ENCODE results near the gene OCA2.
"Not testable (repeated sequence)": the region's sequence is repeated elsewhere in the genome, so short reads cannot be mapped to it uniquely, and the experiment has no call there.

- TF ChIP-seq, protein P1, sequence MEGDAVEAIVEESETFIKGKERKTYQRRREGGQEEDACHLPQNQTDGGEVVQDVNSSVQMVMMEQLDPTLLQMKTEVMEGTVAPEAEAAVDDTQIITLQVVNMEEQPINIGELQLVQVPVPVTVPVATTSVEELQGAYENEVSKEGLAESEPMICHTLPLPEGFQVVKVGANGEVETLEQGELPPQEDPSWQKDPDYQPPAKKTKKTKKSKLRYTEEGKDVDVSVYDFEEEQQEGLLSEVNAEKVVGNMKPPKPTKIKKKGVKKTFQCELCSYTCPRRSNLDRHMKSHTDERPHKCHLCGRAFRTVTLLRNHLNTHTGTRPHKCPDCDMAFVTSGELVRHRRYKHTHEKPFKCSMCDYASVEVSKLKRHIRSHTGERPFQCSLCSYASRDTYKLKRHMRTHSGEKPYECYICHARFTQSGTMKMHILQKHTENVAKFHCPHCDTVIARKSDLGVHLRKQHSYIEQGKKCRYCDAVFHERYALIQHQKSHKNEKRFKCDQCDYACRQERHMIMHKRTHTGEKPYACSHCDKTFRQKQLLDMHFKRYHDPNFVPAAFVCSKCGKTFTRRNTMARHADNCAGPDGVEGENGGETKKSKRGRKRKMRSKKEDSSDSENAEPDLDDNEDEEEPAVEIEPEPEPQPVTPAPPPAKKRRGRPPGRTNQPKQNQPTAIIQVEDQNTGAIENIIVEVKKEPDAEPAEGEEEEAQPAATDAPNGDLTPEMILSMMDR (IDR thresholded peaks at IDR 0.05; ENCODE audit: poor library complexity, severe bottlenecking), result not testable (repeated sequence)
- not testable (repeated sequence) for TF ChIP-seq EZH2 (IDR thresholded peaks at IDR 0.05; ENCODE audit: borderline replicate concordance, insufficient read depth, low read length, poor library complexity, severe bottlenecking); POLR2AphosphoS5 (IDR thresholded peaks at IDR 0.05); REST (IDR thresholded peaks at IDR 0.05; ENCODE audit: borderline replicate concordance); TAF1 (IDR thresholded peaks at IDR 0.05; ENCODE audit: low read depth)
These were observed 385.3 kb downstream of the OCA2 start for GRCh38 chr15:27713850-27714249.

Measured in neural cell (in vitro differentiated cells).